ENCODE data around the gene CASKIN1.

- TF ChIP-seq CTCF (IDR thresholded peaks at IDR 0.05) = no peak
- no peak for TF ChIP-seq ZFX (IDR thresholded peaks at IDR 0.05; ENCODE audit: borderline replicate concordance)
These were observed 9.5 kb upstream of the CASKIN1 start for GRCh38 chr16:2205967-2206313.
